Measurements from ENCODE around the gene CEP57. TPM values are rescaled to one million over a fixed set of nuclear protein-coding genes. Genes with fewer than 3 reads are reported as not detected.

Gene CEP57
- total RNA-seq, 1 experiment from 2014 or later = 58.7 TPM

DNA sequence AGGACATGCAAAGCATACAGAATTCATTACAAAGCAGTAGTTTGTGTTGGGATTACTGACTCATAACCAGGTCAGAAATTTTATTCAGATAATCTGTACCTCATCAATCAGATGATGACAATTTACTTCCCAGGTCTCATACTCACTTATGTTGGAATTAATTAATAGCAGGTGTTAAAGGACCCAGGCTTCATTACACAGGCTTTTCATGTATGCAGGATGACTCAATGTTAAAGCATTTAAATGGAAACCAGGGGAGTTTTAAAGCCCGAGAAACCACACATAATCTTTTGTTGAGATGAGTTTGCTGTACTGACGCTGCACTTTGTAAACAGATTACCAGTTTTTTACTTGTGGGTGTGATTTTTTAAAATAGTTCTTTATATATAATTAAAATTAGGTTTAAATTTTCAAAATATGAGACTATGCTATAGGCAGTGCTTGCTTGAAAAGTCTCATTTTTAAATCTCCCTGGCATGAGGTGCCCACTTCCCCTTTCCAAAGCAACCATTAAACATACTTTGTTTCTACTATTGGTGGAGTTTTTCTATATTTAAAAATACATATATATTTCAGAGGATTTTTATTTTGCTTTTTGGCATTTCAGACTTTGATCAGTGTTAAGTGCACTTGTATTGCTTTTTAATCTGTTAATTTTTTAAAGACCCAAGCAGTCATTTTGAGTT lies 41.0 kb downstream of the CEP57 start:
- DNase-seq = no peak
- H3K4me1 Mint-ChIP-seq (ENCODE audit: low read depth, unreplicated experiment) = peaks cover 25% of the 10 kb centered on the region
- intact Hi-C loops (cut with micrococcal nuclease; ENCODE audit: unreplicated experiment) = no loop called here
- H3K36me3 Mint-ChIP-seq (ENCODE audit: insufficient read depth, unreplicated experiment) = peaks cover 41% of the 10 kb centered on the region
- no peak overlapping the region for H3K4me3 Mint-ChIP-seq (ENCODE audit: low read depth, unreplicated experiment)
- H3K27me3 Mint-ChIP-seq (ENCODE audit: unreplicated experiment) = no peaks in the 10 kb centered on the region
- TSS peak; percentile 48 for BruUV-seq (replicated peaks)
- H3K27ac Mint-ChIP-seq (ENCODE audit: unreplicated experiment) = no peak overlapping the region
- CTCF ChIA-PET = no interaction called here
- TF ChIP-seq, protein P1, sequence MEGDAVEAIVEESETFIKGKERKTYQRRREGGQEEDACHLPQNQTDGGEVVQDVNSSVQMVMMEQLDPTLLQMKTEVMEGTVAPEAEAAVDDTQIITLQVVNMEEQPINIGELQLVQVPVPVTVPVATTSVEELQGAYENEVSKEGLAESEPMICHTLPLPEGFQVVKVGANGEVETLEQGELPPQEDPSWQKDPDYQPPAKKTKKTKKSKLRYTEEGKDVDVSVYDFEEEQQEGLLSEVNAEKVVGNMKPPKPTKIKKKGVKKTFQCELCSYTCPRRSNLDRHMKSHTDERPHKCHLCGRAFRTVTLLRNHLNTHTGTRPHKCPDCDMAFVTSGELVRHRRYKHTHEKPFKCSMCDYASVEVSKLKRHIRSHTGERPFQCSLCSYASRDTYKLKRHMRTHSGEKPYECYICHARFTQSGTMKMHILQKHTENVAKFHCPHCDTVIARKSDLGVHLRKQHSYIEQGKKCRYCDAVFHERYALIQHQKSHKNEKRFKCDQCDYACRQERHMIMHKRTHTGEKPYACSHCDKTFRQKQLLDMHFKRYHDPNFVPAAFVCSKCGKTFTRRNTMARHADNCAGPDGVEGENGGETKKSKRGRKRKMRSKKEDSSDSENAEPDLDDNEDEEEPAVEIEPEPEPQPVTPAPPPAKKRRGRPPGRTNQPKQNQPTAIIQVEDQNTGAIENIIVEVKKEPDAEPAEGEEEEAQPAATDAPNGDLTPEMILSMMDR (IDR thresholded peaks at IDR 0.05; ENCODE audit: unreplicated experiment) = no peak
- no peaks in the 10 kb centered on the region for H3K9me3 Mint-ChIP-seq (ENCODE audit: low read depth, unreplicated experiment)

DNA sequence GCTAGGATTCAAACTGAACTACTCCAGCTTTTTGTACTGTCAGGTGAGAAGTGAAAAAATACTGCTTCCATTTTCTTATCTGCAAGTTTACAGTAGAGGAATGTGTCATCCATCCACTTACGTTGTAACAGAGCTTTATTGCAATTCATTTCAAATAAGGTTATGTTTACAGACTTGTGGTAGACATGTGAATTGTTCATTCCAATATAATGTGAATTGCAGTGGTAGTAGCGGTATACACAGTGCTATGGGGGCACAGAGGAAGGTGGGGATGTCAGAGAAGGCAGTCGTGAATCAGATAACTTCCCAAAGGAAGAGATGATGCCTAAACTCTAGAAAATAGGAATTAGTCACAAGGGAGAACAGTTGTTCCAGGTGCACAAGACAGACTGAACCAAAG lies 42.5 kb downstream of the CEP57 start:
- peaks cover 42% of the 10 kb centered on the region for H3K36me3 Mint-ChIP-seq (ENCODE audit: insufficient read depth, unreplicated experiment)
- H3K27me3 Mint-ChIP-seq (ENCODE audit: unreplicated experiment) = no peaks in the 10 kb centered on the region
- DNase-seq = no peak
- CTCF ChIA-PET = no interaction called here
- no peaks in the 10 kb centered on the region for H3K9me3 Mint-ChIP-seq (ENCODE audit: low read depth, unreplicated experiment)
- no peak overlapping the region for H3K4me3 Mint-ChIP-seq (ENCODE audit: low read depth, unreplicated experiment)
- intact Hi-C loops (cut with micrococcal nuclease; ENCODE audit: unreplicated experiment) = no loop called here
- TF ChIP-seq, protein P1 (IDR thresholded peaks at IDR 0.05; ENCODE audit: unreplicated experiment) = no peak
- peaks cover 25% of the 10 kb centered on the region for H3K4me1 Mint-ChIP-seq (ENCODE audit: low read depth, unreplicated experiment)
- BruUV-seq (replicated peaks) = no TSS peak
- no peak overlapping the region for H3K27ac Mint-ChIP-seq (ENCODE audit: unreplicated experiment)

DNA sequence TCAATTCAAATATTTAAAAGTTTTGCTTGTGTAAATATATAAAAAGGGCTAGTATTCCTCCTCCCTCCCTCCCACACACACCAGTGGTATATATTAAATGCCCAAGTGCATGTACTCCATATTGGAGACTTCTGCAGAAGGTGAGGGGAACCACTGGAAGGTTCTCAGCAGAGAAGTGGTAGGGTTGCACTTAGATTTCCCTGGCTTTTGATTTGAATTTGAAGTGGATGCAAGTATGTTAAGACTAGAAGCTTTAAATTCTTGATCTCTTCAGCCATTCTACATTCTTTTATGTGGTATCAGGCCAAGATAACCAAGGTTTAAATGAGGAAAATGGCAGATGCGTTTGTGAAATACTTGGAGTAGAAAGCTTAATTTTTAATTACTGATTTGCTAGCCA lies 43.1 kb downstream of the CEP57 start:
- Mint-ChIP-seq H3K36me3 (ENCODE audit: insufficient read depth, unreplicated experiment) (peaks cover 42% of the 10 kb centered on the region), H3K4me1 (ENCODE audit: low read depth, unreplicated experiment) (peaks cover 25% of the 10 kb centered on the region), H3K27ac (ENCODE audit: unreplicated experiment) (no peak overlapping the region), H3K4me3 (ENCODE audit: low read depth, unreplicated experiment) (no peak overlapping the region), H3K9me3 (ENCODE audit: low read depth, unreplicated experiment) (no peaks in the 10 kb centered on the region), H3K27me3 (ENCODE audit: unreplicated experiment) (no peaks in the 10 kb centered on the region)
- BruUV-seq (replicated peaks) = no TSS peak
- CTCF ChIA-PET = no interaction called here
- intact Hi-C loops (cut with micrococcal nuclease; ENCODE audit: unreplicated experiment) = no loop called here
- no peak for DNase-seq
- TF ChIP-seq, protein P1 (IDR thresholded peaks at IDR 0.05; ENCODE audit: unreplicated experiment) = no peak

DNA sequence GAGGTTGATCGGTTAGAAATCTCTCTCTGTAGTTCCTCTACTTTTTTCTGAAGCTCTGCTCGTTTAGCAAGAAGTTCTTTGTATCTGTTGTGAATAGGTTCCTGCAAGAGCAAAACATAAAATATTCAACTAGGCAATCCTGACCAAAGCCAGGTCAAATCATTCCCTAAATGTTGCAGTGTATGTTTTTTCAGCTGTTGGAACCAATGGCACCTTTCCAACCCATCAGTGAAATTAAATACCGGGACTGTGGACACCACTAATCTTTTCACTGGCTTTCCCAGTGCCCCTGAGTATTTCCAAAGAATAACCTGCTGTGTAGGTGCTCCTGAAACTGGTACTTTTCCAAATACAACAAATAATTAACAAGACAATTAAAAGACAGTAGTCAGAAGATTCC lies 45.1 kb downstream of the CEP57 start:
- no peak overlapping the region for H3K4me3 Mint-ChIP-seq (ENCODE audit: low read depth, unreplicated experiment)
- CTCF ChIA-PET = interaction anchor here (0.9 to 1.4 kb wide), 5 partner anchors 14 to 589 kb away, joined by 3 to 10 read pairs (median 8); partner anchors contain the start of gene MAML2
- H3K27ac Mint-ChIP-seq (ENCODE audit: unreplicated experiment) = no peak overlapping the region
- peaks cover 15% of the 10 kb centered on the region for H3K4me1 Mint-ChIP-seq (ENCODE audit: low read depth, unreplicated experiment)
- BruUV-seq (replicated peaks) = no TSS peak
- DNase-seq = no peak
- H3K27me3 Mint-ChIP-seq (ENCODE audit: unreplicated experiment) = no peaks in the 10 kb centered on the region
- peaks cover 36% of the 10 kb centered on the region for H3K36me3 Mint-ChIP-seq (ENCODE audit: insufficient read depth, unreplicated experiment)
- intact Hi-C loops (cut with micrococcal nuclease; ENCODE audit: unreplicated experiment) = no loop called here
- TF ChIP-seq, protein P1 (IDR thresholded peaks at IDR 0.05; ENCODE audit: unreplicated experiment) = no peak
- no peaks in the 10 kb centered on the region for H3K9me3 Mint-ChIP-seq (ENCODE audit: low read depth, unreplicated experiment)
